IPS DF 6.9 (cell line): ENCODE measurements around the gene C12orf75.
"Not testable (repeated sequence)": the region's sequence is repeated elsewhere in the genome, so short reads cannot be mapped to it uniquely, and the experiment has no call there.

Source experiments
- DNase-seq: peaks from one replicate; pipeline ENCODE4 v3.0.0-alpha.2; 2013; ENCODE audit warnings: low read depth, low spot score
- H3K27ac ChIP-seq: one replicate; pipeline ENCODE4 v1.5.1; 2013; ENCODE audit warnings: low read length, control low read depth
- H3K27me3 ChIP-seq: 2 replicates; pipeline ENCODE4 v1.6.1; 2013; ENCODE audit warnings: mild to moderate bottlenecking, low read length; ENCODE audit not compliant: control insufficient read depth, insufficient read depth
- H3K36me3 ChIP-seq: 2 replicates; pipeline ENCODE4 v1.6.1; 2013; ENCODE audit warnings: low read length; ENCODE audit not compliant: control insufficient read depth, insufficient read depth
- H3K4me1 ChIP-seq: 2 replicates; pipeline ENCODE4 v1.6.1; 2013; ENCODE audit warnings: low read length; ENCODE audit not compliant: control insufficient read depth, insufficient read depth
- H3K4me3 ChIP-seq: 2 replicates; pipeline ENCODE4 v1.5.1; 2013; ENCODE audit warnings: mild to moderate bottlenecking, low read length
- H3K9me3 ChIP-seq: 2 replicates; pipeline ENCODE4 v1.6.1; 2013; ENCODE audit warnings: low read length, inconsistent platforms; ENCODE audit not compliant: control insufficient read depth, insufficient read depth
- WGBS: extraction: QIAGEN DNeasy Blood & Tissue Kit; methylation state at CpG from one replicate; pipeline ENCODE4 v1.1.7; 2013; ENCODE audit warnings: mixed read lengths, missing lambda C conversion rate; ENCODE audit not compliant: insufficient read length, insufficient coverage; 5-methylcytosine and 5-hydroxymethylcytosine counted together

Gene C12orf75

DNA sequence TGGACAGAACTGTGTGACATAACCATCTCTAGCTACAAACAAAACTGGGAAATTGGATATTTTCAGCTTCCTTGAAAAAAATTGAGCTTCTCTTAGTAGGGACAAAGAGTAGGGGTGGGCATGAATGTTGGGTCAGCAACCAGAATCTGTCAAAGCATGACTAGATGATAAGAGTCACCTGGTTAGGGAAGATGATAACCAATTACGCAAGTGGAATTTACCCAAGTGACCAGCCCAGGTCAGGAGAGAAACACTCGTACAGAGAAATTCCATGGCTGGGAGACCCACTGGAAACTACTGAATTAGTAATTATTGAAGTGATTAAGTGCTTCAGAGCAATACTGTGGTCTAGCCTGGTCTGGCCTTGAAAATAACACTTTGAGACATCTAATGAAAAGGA is 36.3 kb upstream of the C12orf75 start:
- Histone ChIP-seq H3K36me3 (no peaks in the 10 kb centered on the region), H3K4me1 (no peaks in the 10 kb centered on the region), H3K4me3 (no peak overlapping the region), H3K27ac (no peak overlapping the region), H3K27me3 (no peaks in the 10 kb centered on the region), H3K9me3 (peaks cover 1% of the 10 kb centered on the region; the same call in 1 of the 2 replicates)
- no peak for DNase-seq
- WGBS = no CpG with 5 or more reads among the region's 2 CpGs

DNA sequence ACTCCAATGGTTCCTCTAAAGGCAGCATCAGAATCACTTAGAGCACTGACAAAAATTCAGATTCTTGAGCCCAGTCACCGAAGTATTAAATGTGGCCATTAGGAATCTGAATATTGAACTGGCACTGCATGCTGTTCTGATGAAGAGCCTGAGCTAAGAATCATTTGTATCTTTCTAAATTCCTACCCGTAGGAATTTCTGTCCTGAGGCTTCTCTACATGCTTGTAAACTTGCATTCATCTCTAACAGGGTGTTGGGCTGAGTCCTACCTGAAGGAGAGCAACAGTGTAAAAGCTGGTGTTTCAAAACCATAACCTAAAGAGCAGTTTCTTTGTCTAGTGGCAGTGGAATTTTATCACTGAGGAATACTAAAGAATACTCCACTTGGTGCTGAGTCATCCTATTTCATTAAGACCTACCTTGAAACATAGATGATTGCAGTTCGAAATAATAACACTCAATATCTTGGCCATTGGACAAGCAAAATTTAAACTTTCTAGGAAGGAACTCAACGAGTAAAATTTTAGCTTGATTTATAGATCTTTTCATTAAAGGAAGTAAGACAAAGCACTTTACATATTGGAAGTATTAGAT is 35.5 kb upstream of the C12orf75 start:
- WGBS = no CpG with 5 or more reads among the region's 4 CpGs
- Histone ChIP-seq H3K4me1 (no peaks in the 10 kb centered on the region), H3K4me3 (no peak overlapping the region), H3K27ac (no peak overlapping the region), H3K36me3 (no peaks in the 10 kb centered on the region), H3K9me3 (peaks cover 1% of the 10 kb centered on the region; the same call in 1 of the 2 replicates), H3K27me3 (no peaks in the 10 kb centered on the region)
- no peak for DNase-seq

DNA sequence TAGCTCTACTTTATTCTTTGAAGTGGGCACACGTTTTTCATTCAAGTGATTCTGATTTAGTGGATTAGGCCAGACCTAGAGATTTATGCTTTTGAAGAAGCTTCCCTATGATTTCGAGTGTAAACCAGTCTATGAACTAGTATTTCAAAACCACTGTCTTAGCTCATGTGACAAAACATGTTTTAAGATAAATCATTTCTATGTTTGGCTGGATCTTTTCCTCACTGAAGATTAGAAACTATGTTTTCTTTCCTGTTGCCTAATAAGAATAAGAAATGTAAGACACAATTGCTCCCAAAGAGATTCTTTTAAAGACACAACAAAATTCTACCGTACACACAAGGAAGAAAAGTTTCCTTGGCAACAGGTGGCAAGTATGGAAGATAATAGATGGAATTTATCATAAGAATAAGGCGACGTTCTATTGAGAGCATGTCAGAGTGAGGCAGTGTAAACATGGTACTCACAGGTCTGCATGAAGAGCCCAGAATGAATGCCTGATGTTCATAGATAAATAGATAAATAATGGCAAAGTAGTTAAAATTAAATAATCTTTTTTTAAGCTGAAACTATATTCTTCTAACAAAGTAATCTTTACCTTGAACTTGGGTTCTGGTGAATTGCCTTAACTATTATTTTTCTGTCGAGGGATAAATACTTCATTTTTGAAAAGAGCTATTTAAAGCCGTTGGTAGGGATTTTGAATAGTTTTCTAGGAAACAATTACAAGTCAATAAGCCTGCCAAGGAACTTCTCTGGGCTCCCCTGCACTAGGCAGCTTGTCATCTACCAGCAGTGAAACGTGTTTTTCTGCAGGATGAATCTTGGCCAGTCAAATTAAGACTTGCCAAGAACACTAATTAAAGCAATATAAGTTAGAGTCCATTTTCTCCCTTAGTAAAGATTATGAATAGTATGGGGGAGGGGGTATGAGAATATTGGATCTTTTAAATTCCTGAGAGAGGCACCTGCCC is 34.1 kb upstream of the C12orf75 start:
- no peak overlapping the region for H3K4me3 ChIP-seq
- DNase-seq = no peak
- H3K4me1 ChIP-seq = no peaks in the 10 kb centered on the region
- H3K9me3 ChIP-seq = peaks cover 1% of the 10 kb centered on the region; the same call in 1 of the 2 replicates
- H3K27ac ChIP-seq = no peak overlapping the region
- no peaks in the 10 kb centered on the region for H3K27me3 ChIP-seq
- no CpG with 5 or more reads among the region's 8 CpGs for WGBS
- no peaks in the 10 kb centered on the region for H3K36me3 ChIP-seq

DNA sequence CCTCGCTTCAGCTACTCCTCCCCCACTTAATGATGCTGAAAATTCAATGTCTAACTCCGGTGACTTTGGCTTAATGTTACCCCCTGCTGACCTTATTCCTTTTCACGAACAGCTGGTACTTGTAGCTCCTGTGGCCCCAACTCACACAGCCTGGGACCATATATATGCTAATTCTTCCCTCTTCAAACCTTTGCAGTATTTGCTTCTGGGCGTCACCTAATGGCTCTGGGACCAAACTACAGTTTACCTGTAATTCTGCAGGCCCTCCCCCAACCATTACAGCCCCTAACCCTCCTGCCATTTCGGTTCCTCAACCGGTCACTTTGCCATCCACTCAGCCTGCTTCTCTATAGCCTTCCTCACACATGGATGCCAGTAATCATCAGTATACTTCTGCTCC is 29.6 kb upstream of the C12orf75 start:
- no peak overlapping the region for H3K4me3 ChIP-seq
- DNase-seq = no peak
- no peaks in the 10 kb centered on the region for H3K27me3 ChIP-seq
- H3K4me1 ChIP-seq = no peaks in the 10 kb centered on the region
- WGBS = no CpG with 5 or more reads among the region's 6 CpGs
- peaks cover 1% of the 10 kb centered on the region; the same call in 1 of the 2 replicates for H3K9me3 ChIP-seq
- no peak overlapping the region for H3K27ac ChIP-seq
- no peaks in the 10 kb centered on the region for H3K36me3 ChIP-seq

DNA sequence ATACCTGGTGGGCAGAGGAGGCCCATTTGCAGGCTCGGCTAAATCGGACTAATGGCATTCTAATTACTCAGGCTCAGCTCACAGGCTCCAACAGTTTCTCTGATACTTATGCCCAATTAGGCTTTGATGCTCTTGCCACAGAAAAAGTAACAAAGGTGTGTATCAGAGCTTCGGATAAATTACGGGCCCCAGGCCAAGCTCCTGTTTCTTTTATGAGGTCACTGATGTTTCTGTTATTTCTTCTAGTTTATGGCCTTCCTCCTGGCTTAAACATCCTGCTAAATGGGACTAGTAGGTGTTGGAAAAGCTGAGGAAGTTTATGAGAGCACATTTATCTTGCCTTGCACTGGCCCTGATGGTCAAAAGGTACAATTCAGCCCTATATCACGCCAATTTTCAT is 28.8 kb upstream of the C12orf75 start:
- H3K36me3 ChIP-seq = no peaks in the 10 kb centered on the region
- H3K27ac ChIP-seq = no peak overlapping the region
- peaks cover 1% of the 10 kb centered on the region; the same call in 1 of the 2 replicates for H3K9me3 ChIP-seq
- no peaks in the 10 kb centered on the region for H3K4me1 ChIP-seq
- no peaks in the 10 kb centered on the region for H3K27me3 ChIP-seq
- H3K4me3 ChIP-seq = no peak overlapping the region
- DNase-seq = no peak
- no CpG with 5 or more reads among the region's 5 CpGs for WGBS

DNA sequence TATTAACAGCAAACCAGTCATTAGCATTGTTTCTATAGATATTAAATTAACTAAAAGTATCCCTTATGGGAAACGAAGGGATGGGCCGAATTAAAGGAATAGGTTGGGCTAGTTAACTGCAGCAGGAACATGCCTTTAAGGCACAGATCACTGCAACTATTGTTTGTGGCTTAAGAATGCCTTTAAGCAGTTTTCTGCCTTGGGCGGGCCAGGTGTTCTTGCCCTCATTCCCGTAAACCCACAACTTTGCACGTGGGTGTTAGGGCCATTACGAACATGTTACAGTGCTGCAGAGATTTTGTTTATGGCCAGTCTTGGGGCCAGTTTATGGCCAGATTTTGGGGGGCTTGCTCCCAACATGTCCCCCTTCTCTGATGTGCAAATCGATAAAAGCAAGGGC is 27.5 kb upstream of the C12orf75 start:
- no CpG with 5 or more reads among the region's 7 CpGs for WGBS
- H3K9me3 ChIP-seq, H3K27ac ChIP-seq, H3K4me3 ChIP-seq, H3K4me1 ChIP-seq, H3K36me3 ChIP-seq, H3K27me3 ChIP-seq, DNase-seq: not testable (repeated sequence)

DNA sequence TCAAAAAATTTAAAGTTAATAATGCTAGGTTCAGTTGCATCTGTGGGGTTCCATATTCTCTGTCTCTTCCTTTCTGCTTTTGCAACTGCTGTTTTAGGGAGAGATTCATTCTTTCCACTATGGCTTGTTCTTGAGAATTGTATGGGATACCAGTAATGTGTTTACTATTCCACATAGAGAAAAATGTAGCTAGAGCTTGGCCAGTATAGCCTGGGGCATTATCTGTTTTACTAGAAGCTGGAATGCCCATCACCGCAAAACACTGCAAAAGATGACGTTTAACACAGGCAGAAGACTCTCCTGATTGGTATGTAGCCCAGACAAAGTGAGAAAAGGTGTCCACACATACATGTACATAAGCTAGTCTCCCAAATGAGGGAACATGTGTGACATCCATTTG is 25.9 kb upstream of the C12orf75 start:
- not testable (repeated sequence) for H3K27me3 ChIP-seq, H3K4me3 ChIP-seq, H3K9me3 ChIP-seq, H3K27ac ChIP-seq, H3K4me1 ChIP-seq, H3K36me3 ChIP-seq, DNase-seq
- no CpG with 5 or more reads among the region's 2 CpGs for WGBS

DNA sequence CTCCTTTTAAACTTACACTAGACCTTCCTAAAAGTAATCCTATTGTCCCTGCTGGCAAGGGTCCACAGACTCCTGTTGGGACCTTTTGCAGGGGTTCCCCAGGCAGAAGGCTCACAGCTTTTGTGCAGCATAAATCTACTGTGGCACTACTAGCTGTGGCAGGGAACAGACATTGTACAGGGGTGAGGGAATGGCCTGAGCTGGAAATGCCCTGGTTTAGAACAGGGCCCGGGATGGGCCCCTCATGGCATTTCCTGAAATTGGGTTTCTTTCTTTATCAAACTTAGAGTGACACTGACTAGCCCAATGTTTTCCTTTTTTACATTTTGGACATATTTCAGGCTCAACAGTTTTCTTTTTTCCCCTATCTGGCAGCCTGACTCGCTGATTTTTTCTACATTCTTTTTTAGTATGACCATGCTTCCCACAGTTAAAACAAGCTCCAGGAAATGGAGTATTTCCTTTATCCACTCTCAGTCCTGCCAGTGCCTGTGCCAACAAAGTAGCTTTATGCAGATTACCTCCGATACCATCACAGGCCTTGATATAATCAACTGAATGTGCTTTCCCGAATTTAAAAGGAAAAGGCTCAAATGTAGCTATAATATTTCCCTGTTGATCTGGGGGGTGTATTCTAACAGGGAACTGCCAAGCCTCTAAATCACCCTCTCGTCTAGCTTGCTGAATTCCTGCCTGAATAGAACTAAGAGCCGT is 22.7 kb upstream of the C12orf75 start:
- no CpG with 5 or more reads among the region's 6 CpGs for WGBS
- not testable (repeated sequence) for DNase-seq, H3K36me3 ChIP-seq, H3K4me3 ChIP-seq, H3K27ac ChIP-seq, H3K4me1 ChIP-seq, H3K9me3 ChIP-seq, H3K27me3 ChIP-seq

DNA sequence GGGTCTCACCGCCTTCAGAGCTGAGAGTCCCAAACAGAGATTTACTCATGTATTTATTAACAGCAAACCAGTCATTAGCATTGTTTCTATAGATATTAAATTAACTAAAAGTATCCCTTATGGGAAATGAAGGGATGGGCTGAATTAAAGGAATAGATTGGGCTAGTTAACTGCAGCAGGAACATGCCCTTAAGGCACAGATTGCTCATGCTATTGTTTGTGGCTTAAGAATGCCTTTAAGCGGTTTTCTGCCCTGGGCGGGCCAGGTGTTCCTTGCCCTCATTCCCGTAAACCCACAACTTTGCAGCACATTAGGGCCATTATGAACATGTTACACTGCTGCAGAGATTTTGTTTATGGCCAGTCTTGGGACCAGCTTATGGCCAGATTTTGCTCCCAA is 21.7 kb upstream of the C12orf75 start:
- DNase-seq, H3K4me3 ChIP-seq, H3K4me1 ChIP-seq, H3K27ac ChIP-seq, H3K9me3 ChIP-seq, H3K36me3 ChIP-seq, H3K27me3 ChIP-seq: not testable (repeated sequence)
- WGBS = no CpG with 5 or more reads among the region's 4 CpGs

DNA sequence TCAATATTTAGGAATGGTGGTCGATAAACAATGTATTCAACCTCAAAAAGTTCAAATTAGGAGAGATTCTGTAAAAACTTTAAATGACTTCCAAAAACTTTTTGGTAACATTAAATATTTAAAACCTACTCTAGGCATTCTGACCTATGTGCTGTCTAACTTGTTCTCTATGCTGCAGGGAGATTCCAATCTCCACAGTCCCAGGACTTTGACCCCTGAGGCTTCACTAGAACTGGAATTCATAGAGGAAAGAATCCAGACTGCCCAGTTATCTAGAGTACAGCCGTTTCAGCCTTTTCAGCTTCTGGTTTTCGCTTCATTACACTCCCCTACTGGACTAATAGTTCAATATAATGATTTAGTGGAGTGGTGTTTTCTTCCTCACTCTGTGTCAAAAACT is 21.1 kb upstream of the C12orf75 start:
- H3K27ac ChIP-seq, H3K36me3 ChIP-seq: not testable (repeated sequence)

More for the DNA sequence above, 21.1 kb upstream of the C12orf75 start:
- H3K4me1 ChIP-seq, DNase-seq, H3K4me3 ChIP-seq, H3K27me3 ChIP-seq, H3K9me3 ChIP-seq: not testable (repeated sequence)
- no CpG with 5 or more reads among the region's 3 CpGs for WGBS
